Measurements from ENCODE around the gene DMD. TPM values are rescaled to one million over a fixed set of nuclear protein-coding genes. Genes with fewer than 3 reads are reported as not detected.

Gene DMD
- total and polyA plus RNA-seq, 2 of the 13 experiments (the other 11 are each of a cell fraction or from before 2014, with no cell fraction given): 17.6 to 25.9 TPM

- no peak for ATAC-seq
- no peaks in the 10 kb centered on the region for H3K9me3 ChIP-seq (ENCODE audit: low read length)
- H3K27ac ChIP-seq (ENCODE audit: extremely low read length, insufficient read depth, low read length): no peak overlapping the region
- H3K9ac ChIP-seq (ENCODE audit: insufficient read depth, low read depth, low read length): no peak overlapping the region
- POLR2A ChIA-PET: no interaction called here
- no peak for FAIRE-seq
- intact Hi-C loops (cut with micrococcal nuclease; ENCODE audit: unreplicated experiment): no loop called here
- no peaks in the 10 kb centered on the region for H3K27me3 ChIP-seq (ENCODE audit: control insufficient read depth in 1 of 2, insufficient read depth in 2 of 2, low read length in 2 of 2)
- CTCF ChIA-PET (ENCODE audit: low intra/inter-chr PET ratio, low total read pairs): no interaction called here
- H3K4me1 ChIP-seq (ENCODE audit: insufficient read depth, low read length): no peaks in the 10 kb centered on the region
- no peaks in the 10 kb centered on the region for H3K36me3 ChIP-seq (replicated peaks in 1 of 2; ENCODE audit: control insufficient read depth in 1 of 2, insufficient read depth in 2 of 2, low read length in 2 of 2)
- TF ChIP-seq CBX1 (IDR thresholded peaks at IDR 0.05; ENCODE audit: low read depth) (no peak), ZFP36L1 (CRISPR knock-in tag; IDR thresholded peaks at IDR 0.05) (no peak), MYNN (CRISPR knock-in tag; IDR thresholded peaks at IDR 0.05; ENCODE audit: low read depth) (no peak), ZMYM4 (CRISPR knock-in tag; IDR thresholded peaks at IDR 0.05) (no peak), MAFF (IDR thresholded peaks at IDR 0.05; ENCODE audit: low read depth, low read length) (no peak), RARG (CRISPR knock-in tag; IDR thresholded peaks at IDR 0.05; ENCODE audit: low read depth) (no peak), FIP1L1 (IDR thresholded peaks at IDR 0.05; ENCODE audit: borderline replicate concordance, insufficient read depth, low read depth, low read length) (no peak), ZNF280D (CRISPR knock-in tag; IDR thresholded peaks at IDR 0.05) (no peak), RNF2 (conservative IDR thresholded peaks at IDR 0.05; ENCODE audit: low read depth) (no peak), TP53 (CRISPR knock-in tag; conservative IDR thresholded peaks at IDR 0.05) (no peak), E2F1 (CRISPR knock-in tag; IDR thresholded peaks at IDR 0.05) (no peak), TSC22D2 (CRISPR knock-in tag; IDR thresholded peaks at IDR 0.05; ENCODE audit: borderline replicate concordance) (no peak), ZBTB4 (CRISPR knock-in tag; IDR thresholded peaks at IDR 0.05; ENCODE audit: borderline replicate concordance) (no peak)
- H3K79me2 ChIP-seq (ENCODE audit: insufficient read depth, low read length): no peaks in the 10 kb centered on the region
- in situ Hi-C loops (cut with HindIII; ENCODE audit: extremely low pct_ligation_motif_present, low pct_unique_long_range_greater_than_20kb): no loop called here
- no peaks in the 10 kb centered on the region for H4K20me1 ChIP-seq (ENCODE audit: insufficient read depth, low read length)
- no TSS peak for BruUV-seq (replicated peaks)
- DNase-seq (ENCODE audit: low spot score): no peak
- H3K4me2 ChIP-seq (ENCODE audit: low read depth, low read length): no peak overlapping the region
- H2AFZ ChIP-seq (ENCODE audit: low read length): no peak overlapping the region
- H3K4me3 ChIP-seq (replicated peaks in 1 of 3; ENCODE audit: insufficient read depth in 1 of 3, low read depth in 2 of 3, low read length in 3 of 3): no peak overlapping the region
These were observed 1531.5 kb downstream of the DMD start for GRCh38 chrX:31679861-31680260.

Measured in HepG2 (cell line).